ENCODE data around the gene HACD2.

- TF ChIP-seq EZH2 (IDR thresholded peaks at IDR 0.05; ENCODE audit: borderline replicate concordance, low read depth, low read length, severe bottlenecking) (no peak), CTCF (IDR thresholded peaks at IDR 0.05; ENCODE audit: extremely low read depth in 1 of 2, insufficient read depth in 1 of 2, low read depth in 1 of 2, low read length in 2 of 2) (no peak), POLR2AphosphoS5 (IDR thresholded peaks at IDR 0.05; ENCODE audit: insufficient read depth, low read depth, low read length) (no peak), MYC (IDR thresholded peaks at IDR 0.05; ENCODE audit: low read depth, low read length) (no peak), POLR2A (IDR thresholded peaks at IDR 0.05; ENCODE audit: low read depth, low read length) (no peak)
Observed at GRCh38 chr3:123521179-123521969, 63.5 kb downstream of the HACD2 start.

Data from endothelial cell of umbilical vein (primary cell).